ENCODE results near the gene FRMD8. TPM values are rescaled to one million over a fixed set of nuclear protein-coding genes. Genes with fewer than 3 reads are reported as not detected.

Gene FRMD8
- total RNA-seq, 1 experiment from 2014 or later: 40.2 TPM

- Mint-ChIP-seq H3K27me3 (ENCODE audit: unreplicated experiment) (no peaks in the 10 kb centered on the region), H3K27ac (ENCODE audit: unreplicated experiment) (no peak overlapping the region), H3K4me3 (ENCODE audit: low read depth, unreplicated experiment) (no peak overlapping the region), H3K4me1 (ENCODE audit: low read depth, unreplicated experiment) (no peaks in the 10 kb centered on the region), H3K9me3 (ENCODE audit: low read depth, unreplicated experiment) (no peaks in the 10 kb centered on the region), H3K36me3 (ENCODE audit: insufficient read depth, unreplicated experiment) (peaks cover 60% of the 10 kb centered on the region)
- CTCF ChIA-PET: interaction anchor here (0.6 kb wide), 1 partner anchor 1352 kb away, joined by 7 read pairs; no protein-coding TSS in a partner anchor
- BruUV-seq (replicated peaks): no TSS peak
- DNase-seq: no peak
- intact Hi-C loops (cut with micrococcal nuclease; ENCODE audit: unreplicated experiment): no loop called here
- TF ChIP-seq, protein P1, sequence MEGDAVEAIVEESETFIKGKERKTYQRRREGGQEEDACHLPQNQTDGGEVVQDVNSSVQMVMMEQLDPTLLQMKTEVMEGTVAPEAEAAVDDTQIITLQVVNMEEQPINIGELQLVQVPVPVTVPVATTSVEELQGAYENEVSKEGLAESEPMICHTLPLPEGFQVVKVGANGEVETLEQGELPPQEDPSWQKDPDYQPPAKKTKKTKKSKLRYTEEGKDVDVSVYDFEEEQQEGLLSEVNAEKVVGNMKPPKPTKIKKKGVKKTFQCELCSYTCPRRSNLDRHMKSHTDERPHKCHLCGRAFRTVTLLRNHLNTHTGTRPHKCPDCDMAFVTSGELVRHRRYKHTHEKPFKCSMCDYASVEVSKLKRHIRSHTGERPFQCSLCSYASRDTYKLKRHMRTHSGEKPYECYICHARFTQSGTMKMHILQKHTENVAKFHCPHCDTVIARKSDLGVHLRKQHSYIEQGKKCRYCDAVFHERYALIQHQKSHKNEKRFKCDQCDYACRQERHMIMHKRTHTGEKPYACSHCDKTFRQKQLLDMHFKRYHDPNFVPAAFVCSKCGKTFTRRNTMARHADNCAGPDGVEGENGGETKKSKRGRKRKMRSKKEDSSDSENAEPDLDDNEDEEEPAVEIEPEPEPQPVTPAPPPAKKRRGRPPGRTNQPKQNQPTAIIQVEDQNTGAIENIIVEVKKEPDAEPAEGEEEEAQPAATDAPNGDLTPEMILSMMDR (IDR thresholded peaks at IDR 0.05; ENCODE audit: unreplicated experiment): no peak
Measured at GRCh38 chr11:65399845-65400244, 13.4 kb downstream of the FRMD8 start.

DNA sequence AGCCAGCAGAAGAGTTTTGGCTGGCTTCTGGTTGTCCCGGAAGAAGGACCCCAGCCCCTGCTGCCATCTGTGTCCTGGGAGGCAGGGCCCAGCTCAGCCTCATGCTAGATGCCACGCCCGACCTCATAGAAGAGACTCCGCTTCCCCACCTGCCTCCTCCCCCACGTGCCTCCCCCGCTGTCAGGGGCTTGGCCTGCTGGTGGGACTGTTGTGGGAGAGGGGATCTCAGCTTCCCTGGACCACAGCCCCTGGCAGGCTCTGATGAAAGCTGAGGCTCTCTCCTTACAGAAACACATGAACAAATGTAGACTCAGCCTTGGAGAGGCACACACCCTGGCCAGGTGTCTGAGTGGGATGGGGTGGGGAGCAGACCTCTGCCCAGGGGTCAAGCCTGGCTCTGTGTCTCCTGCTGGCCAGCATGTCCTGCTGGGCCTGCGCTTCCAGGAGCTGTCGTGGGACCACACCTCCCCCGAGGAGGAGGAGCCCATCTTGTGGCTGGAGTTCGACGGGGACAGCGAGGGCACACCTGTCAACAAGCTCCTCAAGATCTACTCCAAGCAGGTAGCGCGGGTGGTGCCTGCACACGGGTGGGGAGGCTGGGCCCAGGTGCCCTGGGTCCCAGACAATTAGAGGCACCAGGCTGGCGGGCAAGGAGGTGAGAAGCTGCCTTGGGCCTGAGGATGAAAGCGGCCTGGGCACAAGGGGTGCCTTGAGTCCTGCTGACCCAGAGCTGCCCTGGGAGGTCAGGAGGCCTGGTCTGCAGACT lies 14.1 kb downstream of the FRMD8 start:
- Mint-ChIP-seq H3K36me3 (ENCODE audit: insufficient read depth, unreplicated experiment) (peaks cover 66% of the 10 kb centered on the region), H3K27me3 (ENCODE audit: unreplicated experiment) (no peaks in the 10 kb centered on the region), H3K9me3 (ENCODE audit: low read depth, unreplicated experiment) (no peaks in the 10 kb centered on the region), H3K4me1 (ENCODE audit: low read depth, unreplicated experiment) (no peaks in the 10 kb centered on the region), H3K4me3 (ENCODE audit: low read depth, unreplicated experiment) (no peak overlapping the region), H3K27ac (ENCODE audit: unreplicated experiment) (no peak overlapping the region)
- DNase-seq: no peak
- intact Hi-C loops (cut with micrococcal nuclease; ENCODE audit: unreplicated experiment): no loop called here
- TF ChIP-seq, protein P1 (IDR thresholded peaks at IDR 0.05; ENCODE audit: unreplicated experiment): no peak
- CTCF ChIA-PET: no interaction called here
- BruUV-seq (replicated peaks): no TSS peak

DNA sequence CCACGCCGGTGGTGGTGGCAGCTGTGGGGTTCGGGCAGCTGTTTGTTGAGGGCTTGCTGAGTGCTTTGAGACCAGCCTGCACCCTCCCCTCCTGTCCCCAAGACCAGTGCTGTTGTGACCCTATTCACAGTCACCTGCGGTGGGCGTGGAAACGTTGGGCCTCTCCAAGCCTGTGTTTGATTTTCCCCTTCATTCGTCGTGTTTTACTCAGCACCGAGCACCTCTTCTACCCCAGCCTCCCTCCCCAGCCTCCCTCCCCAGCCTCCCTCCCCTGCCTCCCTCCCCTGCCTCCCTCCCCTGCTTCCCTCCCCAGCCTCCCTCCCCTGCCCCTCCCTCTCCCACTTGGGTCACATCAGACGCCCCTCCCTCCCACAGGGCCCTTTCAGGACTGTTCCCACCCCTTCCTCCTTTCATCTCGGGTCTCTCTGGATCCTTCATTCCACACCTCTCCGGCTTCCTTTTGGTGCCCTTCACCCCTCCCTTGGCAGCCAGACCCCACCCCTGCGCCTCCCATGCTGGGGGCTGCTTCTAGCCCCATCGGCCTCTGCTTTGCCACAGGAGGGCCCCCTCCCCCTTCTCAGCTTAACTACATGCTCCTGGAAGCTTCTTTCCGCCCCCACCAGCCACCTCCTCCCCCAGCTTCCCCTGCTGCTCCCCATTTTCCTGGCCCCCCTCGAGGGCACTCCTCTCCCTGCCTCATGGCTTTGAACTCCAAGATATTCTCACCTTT lies 14.8 kb downstream of the FRMD8 start:
- no peak for DNase-seq
- no peak overlapping the region for H3K27ac Mint-ChIP-seq (ENCODE audit: unreplicated experiment)
- no TSS peak for BruUV-seq (replicated peaks)
- CTCF ChIA-PET: interaction anchor here (0.7 kb wide), 1 partner anchor 39 kb away, joined by 4 read pairs; no protein-coding TSS in a partner anchor
- no peaks in the 10 kb centered on the region for H3K4me1 Mint-ChIP-seq (ENCODE audit: low read depth, unreplicated experiment)
- peaks cover 64% of the 10 kb centered on the region for H3K36me3 Mint-ChIP-seq (ENCODE audit: insufficient read depth, unreplicated experiment)
- intact Hi-C loops (cut with micrococcal nuclease; ENCODE audit: unreplicated experiment): no loop called here
- no peaks in the 10 kb centered on the region for H3K9me3 Mint-ChIP-seq (ENCODE audit: low read depth, unreplicated experiment)
- TF ChIP-seq, protein P1 (IDR thresholded peaks at IDR 0.05; ENCODE audit: unreplicated experiment): no peak
- H3K4me3 Mint-ChIP-seq (ENCODE audit: low read depth, unreplicated experiment): no peak overlapping the region
- no peaks in the 10 kb centered on the region for H3K27me3 Mint-ChIP-seq (ENCODE audit: unreplicated experiment)

GRCh38 chr11:65401803-65402248 lies 15.4 kb downstream of the FRMD8 start:
- no peaks in the 10 kb centered on the region for H3K9me3 Mint-ChIP-seq (ENCODE audit: low read depth, unreplicated experiment)
- peaks cover 62% of the 10 kb centered on the region for H3K36me3 Mint-ChIP-seq (ENCODE audit: insufficient read depth, unreplicated experiment)
- intact Hi-C loops (cut with micrococcal nuclease; ENCODE audit: unreplicated experiment): no loop called here
- no peak overlapping the region for H3K4me3 Mint-ChIP-seq (ENCODE audit: low read depth, unreplicated experiment)
- H3K27me3 Mint-ChIP-seq (ENCODE audit: unreplicated experiment): no peaks in the 10 kb centered on the region
- DNase-seq: no peak
- no peak overlapping the region for H3K27ac Mint-ChIP-seq (ENCODE audit: unreplicated experiment)
- CTCF ChIA-PET: interaction anchor here (0.7 kb wide), 1 partner anchor 40 kb away, joined by 4 read pairs; no protein-coding TSS in a partner anchor
- no TSS peak for BruUV-seq (replicated peaks)
- TF ChIP-seq, protein P1 (IDR thresholded peaks at IDR 0.05; ENCODE audit: unreplicated experiment): no peak
- no peaks in the 10 kb centered on the region for H3K4me1 Mint-ChIP-seq (ENCODE audit: low read depth, unreplicated experiment)

Measured in Calu3 (cell line).